ENCODE results near the gene SAMSN1. TPM values are rescaled to one million over a fixed set of nuclear protein-coding genes. Genes with fewer than 3 reads are reported as not detected.
A peak's percentile ranks its signal among the peaks of the same experiment; 100 is the strongest.

The SAMSN1 gene
- total RNA-seq, 5 donors from 2014 or later (not counting 1 experiment from before 2014, with no cell fraction given): 25.3 to 64.6 (median 45.4) TPM

DNA sequence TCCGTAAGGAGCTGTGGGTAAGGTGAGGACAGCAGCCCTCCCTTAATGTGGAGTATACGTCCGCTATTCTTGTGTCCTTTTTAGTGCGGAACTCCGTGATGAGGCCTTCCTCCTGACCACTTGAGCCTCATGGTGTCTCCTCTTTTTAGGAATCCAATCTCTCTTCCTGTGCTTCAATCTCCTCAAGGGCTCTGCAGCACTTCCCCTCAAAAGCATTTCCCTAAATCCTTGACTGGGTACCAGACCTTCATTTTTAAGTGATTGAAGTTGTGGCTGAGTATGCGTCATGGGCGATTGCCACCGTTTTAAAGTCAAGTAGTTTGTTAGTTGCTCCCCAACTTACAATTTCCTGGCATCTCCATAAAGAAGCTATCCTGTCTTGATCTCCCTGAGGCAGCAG, 62.8 kb downstream of the SAMSN1 start:
- H3K27ac Mint-ChIP-seq: peak overlapping the region; percentile 14 to 65
- DNase-seq: no peak
- WGBS (ENCODE audit: insufficient coverage): 100% methylated on average over 3 of the region's 8 CpGs
- ATAC-seq (replicated peaks in 1 of 4): no peak
- ChIA-PET CTCF (no interaction called here), POLR2A (interaction anchor here in 1 of 2 donors (0.7 kb wide), 1 partner anchor 12 kb away, joined by 3 read pairs; no protein-coding TSS in a partner anchor)
- Histone ChIP-seq H3K4me1 (ENCODE audit: control insufficient read depth in 1 of 2, extremely low read depth in 1 of 2, insufficient read depth in 2 of 2, low read length in 2 of 2) (peaks cover 4 to 6% of the 10 kb centered on the region in 2 experiments), H3K4me3 (ENCODE audit: control insufficient read depth in 1 of 2, extremely low read depth in 1 of 2, low read length in 1 of 2) (no peak overlapping the region), H3K36me3 (ENCODE audit: control insufficient read depth in 2 of 2, extremely low read depth in 1 of 2, insufficient read depth in 1 of 2, low read length in 1 of 2) (peaks cover 0 to 4% of the 10 kb centered on the region in 2 donors), H3K27ac (ENCODE audit: low read length) (no peak overlapping the region), H3K9me3 (no peaks in the 10 kb centered on the region), H3K27me3 (replicated peaks in 1 of 2; ENCODE audit: control insufficient read depth in 2 of 2, extremely low read depth in 1 of 2, insufficient read depth in 2 of 2, low read length in 1 of 2) (no peaks in the 10 kb centered on the region)
- H3K9me3 Mint-ChIP-seq: no peaks in the 10 kb centered on the region
- H3K4me3 Mint-ChIP-seq: no peak overlapping the region
- peaks cover 27% of the 10 kb centered on the region for H3K36me3 Mint-ChIP-seq
- peaks cover 20 to 40% (median 35%) of the 10 kb centered on the region in 3 donors for H3K4me1 Mint-ChIP-seq
- H3K27me3 Mint-ChIP-seq: no peaks in the 10 kb centered on the region

DNA sequence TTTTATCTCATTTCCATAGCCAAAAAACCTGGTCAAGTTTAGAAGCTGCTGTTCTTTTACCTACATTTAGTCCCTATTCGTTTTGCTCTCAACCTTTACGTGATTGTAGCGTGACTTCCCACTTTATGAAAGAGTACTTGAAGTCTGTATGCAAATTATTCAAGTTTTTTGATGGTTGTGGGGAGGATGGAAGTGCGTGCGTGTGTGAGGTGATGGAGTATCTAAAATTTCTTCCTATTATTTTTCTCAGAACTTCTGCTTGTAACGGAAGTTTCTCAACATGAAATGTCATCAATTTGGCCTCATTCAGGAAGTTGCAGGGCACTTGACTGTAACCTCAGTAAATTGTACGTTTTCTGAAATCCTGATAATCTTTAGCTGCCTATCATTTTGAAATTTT, 64.0 kb downstream of the SAMSN1 start:
- Mint-ChIP-seq H3K27ac (peak overlapping the region; percentile 71 to 78), H3K4me3 (peak overlapping the region; percentile 21 to 60 (median 43)), H3K36me3 (peaks cover 20% of the 10 kb centered on the region), H3K9me3 (no peaks in the 10 kb centered on the region), H3K27me3 (no peaks in the 10 kb centered on the region), H3K4me1 (peaks cover 20 to 30% (median 25%) of the 10 kb centered on the region in 3 donors)
- ATAC-seq (replicated peaks in 1 of 4) (peak; percentile 77 to 96 (median 84)), DNase-seq (peak in 25 of 35 experiments; percentile 0 to 66 (median 16))
- ChIA-PET POLR2A (interaction anchor here in 1 of 2 donors (0.6 kb wide), 1 partner anchor 61 kb away, joined by 3 read pairs; no protein-coding TSS in a partner anchor), CTCF (no interaction called here)
- Histone ChIP-seq H3K9me3 (no peaks in the 10 kb centered on the region), H3K4me3 (ENCODE audit: control insufficient read depth in 1 of 2, extremely low read depth in 1 of 2, low read length in 1 of 2) (no peak overlapping the region), H3K36me3 (ENCODE audit: control insufficient read depth in 2 of 2, extremely low read depth in 1 of 2, insufficient read depth in 1 of 2, low read length in 1 of 2) (no peaks in the 10 kb centered on the region), H3K27me3 (replicated peaks in 1 of 2; ENCODE audit: control insufficient read depth in 2 of 2, extremely low read depth in 1 of 2, insufficient read depth in 2 of 2, low read length in 1 of 2) (no peaks in the 10 kb centered on the region), H3K4me1 (ENCODE audit: control insufficient read depth in 1 of 2, extremely low read depth in 1 of 2, insufficient read depth in 2 of 2, low read length in 2 of 2) (peaks cover 4 to 6% of the 10 kb centered on the region in 2 experiments), H3K27ac (ENCODE audit: low read length) (peak overlapping the region; percentile 40)
- WGBS (ENCODE audit: insufficient coverage): no CpG with 5 or more reads among the region's 7 CpGs

DNA sequence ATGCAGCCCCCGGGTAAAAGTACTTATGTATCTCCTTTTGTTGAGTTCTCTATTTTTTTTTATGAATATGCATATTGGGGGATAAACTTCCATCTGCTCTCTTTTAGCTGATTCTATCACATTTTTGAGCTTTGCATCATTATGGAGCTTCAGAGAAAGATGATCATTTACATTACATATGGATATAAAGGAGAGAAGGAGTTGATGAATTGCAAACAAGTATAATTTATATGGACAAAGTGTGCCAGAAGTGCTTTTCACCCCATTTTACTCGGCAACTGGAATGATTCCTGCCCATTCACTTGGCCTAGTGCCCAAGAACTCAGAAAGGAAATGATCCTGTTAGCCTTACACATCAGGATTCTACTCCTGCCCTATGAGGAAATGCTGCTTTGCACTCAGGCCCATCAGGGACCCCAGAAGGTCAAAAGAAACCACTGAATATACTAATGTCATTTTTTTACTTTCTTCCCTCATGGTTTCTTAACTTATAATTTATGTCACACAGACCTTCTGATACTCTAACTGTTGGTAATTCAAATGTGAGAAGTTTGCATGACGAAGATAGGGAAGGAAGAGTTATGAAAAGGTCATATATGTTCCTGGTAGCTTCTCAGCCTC, 65.6 kb downstream of the SAMSN1 start:
- DNase-seq: no peak
- Histone ChIP-seq H3K27ac (ENCODE audit: low read length) (no peak overlapping the region), H3K9me3 (no peaks in the 10 kb centered on the region), H3K36me3 (ENCODE audit: control insufficient read depth in 2 of 2, extremely low read depth in 1 of 2, insufficient read depth in 1 of 2, low read length in 1 of 2) (no peaks in the 10 kb centered on the region), H3K4me1 (ENCODE audit: control insufficient read depth in 1 of 2, extremely low read depth in 1 of 2, insufficient read depth in 2 of 2, low read length in 2 of 2) (peaks cover 4 to 6% of the 10 kb centered on the region in 2 experiments), H3K27me3 (replicated peaks in 1 of 2; ENCODE audit: control insufficient read depth in 2 of 2, extremely low read depth in 1 of 2, insufficient read depth in 2 of 2, low read length in 1 of 2) (no peaks in the 10 kb centered on the region), H3K4me3 (ENCODE audit: control insufficient read depth in 1 of 2, extremely low read depth in 1 of 2, low read length in 1 of 2) (no peak overlapping the region)
- Mint-ChIP-seq H3K9me3 (no peaks in the 10 kb centered on the region), H3K36me3 (peaks cover 17% of the 10 kb centered on the region), H3K27ac (no peak overlapping the region), H3K4me3 (no peak overlapping the region), H3K4me1 (peaks cover 20 to 26% (median 23%) of the 10 kb centered on the region in 3 donors), H3K27me3 (no peaks in the 10 kb centered on the region)
- 100% methylated on average over 1 of the region's 3 CpGs for WGBS (ENCODE audit: insufficient coverage)
- ChIA-PET POLR2A (interaction anchor here in 1 of 2 donors (0.6 kb wide), 1 partner anchor 9 kb away, joined by 3 read pairs; no protein-coding TSS in a partner anchor), CTCF (interaction anchor here (0.5 to 1.6 kb wide), 2 partner anchors 9 to 894 kb away, joined by 4 read pairs; no protein-coding TSS in a partner anchor)
- ATAC-seq (replicated peaks in 1 of 4): no peak

DNA sequence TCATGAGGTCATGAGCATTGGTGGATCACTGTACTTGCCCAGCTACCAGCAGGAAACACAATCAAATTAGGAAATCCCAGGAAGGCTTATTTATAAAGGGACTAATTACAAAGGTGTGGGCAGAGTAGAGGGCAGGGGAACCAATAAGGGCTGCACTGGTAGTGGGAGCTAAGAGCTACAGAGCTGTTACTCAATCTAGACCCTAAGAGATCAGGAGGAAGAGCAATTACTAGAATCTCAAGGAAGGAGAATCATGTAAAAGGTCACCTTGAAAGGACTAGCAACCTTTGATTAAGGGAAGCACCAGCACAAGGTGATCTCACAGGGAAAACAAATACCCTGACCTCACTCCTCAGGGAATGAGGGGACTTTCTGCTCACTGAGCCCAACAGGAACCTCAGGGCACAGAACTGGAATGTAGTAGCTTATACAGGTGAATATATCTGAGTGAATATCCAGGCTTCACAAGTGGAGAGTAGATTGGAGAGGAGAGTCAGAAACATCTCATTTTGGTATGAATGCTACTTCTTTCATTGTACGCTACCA, 66.8 kb downstream of the SAMSN1 start:
- no CpG with 5 or more reads among the region's 1 CpG for WGBS (ENCODE audit: insufficient coverage)
- CTCF ChIA-PET: interaction anchor here in 1 of 2 donors (0.6 to 1.6 kb wide), 3 partner anchors 8 to 1007 kb away, joined by 3 to 4 read pairs (median 3); no protein-coding TSS in a partner anchor
- Mint-ChIP-seq H3K4me1 (peaks cover 16 to 24% (median 21%) of the 10 kb centered on the region in 3 donors), H3K27ac (peak overlapping the region in 1 of 2 donors; percentile 58), H3K36me3 (peaks cover 11% of the 10 kb centered on the region), H3K4me3 (no peak overlapping the region), H3K27me3 (no peaks in the 10 kb centered on the region), H3K9me3 (no peaks in the 10 kb centered on the region)
- no peak for DNase-seq
- Histone ChIP-seq H3K4me3 (ENCODE audit: control insufficient read depth in 1 of 2, extremely low read depth in 1 of 2, low read length in 1 of 2) (no peak overlapping the region), H3K36me3 (ENCODE audit: control insufficient read depth in 2 of 2, extremely low read depth in 1 of 2, insufficient read depth in 1 of 2, low read length in 1 of 2) (no peaks in the 10 kb centered on the region), H3K9me3 (no peaks in the 10 kb centered on the region), H3K27me3 (replicated peaks in 1 of 2; ENCODE audit: control insufficient read depth in 2 of 2, extremely low read depth in 1 of 2, insufficient read depth in 2 of 2, low read length in 1 of 2) (no peaks in the 10 kb centered on the region), H3K27ac (ENCODE audit: low read length) (no peak overlapping the region), H3K4me1 (ENCODE audit: control insufficient read depth in 1 of 2, extremely low read depth in 1 of 2, insufficient read depth in 2 of 2, low read length in 2 of 2) (peaks cover 4 to 6% of the 10 kb centered on the region in 2 experiments)
- ATAC-seq (replicated peaks in 1 of 4): no peak
- POLR2A ChIA-PET: no interaction called here

DNA sequence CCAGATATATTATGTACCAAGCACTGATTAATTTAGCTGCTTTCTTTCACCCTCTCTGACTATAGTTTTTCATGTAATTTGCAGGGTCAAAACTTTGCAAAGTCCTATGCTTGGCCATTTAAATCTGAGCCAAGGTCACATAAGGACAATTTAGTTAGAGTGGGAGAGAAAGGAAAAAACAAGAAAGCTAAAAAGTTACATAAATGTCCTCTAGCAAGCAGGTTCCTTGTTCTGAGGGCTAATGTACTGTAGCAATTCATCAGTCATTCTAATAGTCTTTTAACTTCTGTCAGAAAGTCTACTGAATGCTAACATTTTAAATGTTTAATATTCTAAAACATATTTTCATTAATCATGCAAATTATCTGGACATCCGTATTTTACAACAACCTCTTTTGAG, 68.3 kb downstream of the SAMSN1 start:
- DNase-seq (no peak), ATAC-seq (replicated peaks in 1 of 4) (no peak)
- no CpG with 5 or more reads among the region's 1 CpG for WGBS (ENCODE audit: insufficient coverage)
- POLR2A ChIA-PET: interaction anchor here in 1 of 2 donors (0.7 kb wide), 1 partner anchor 1335 kb away, joined by 4 read pairs; no protein-coding TSS in a partner anchor
- peaks cover 11 to 14% (median 13%) of the 10 kb centered on the region in 3 donors for H3K4me1 Mint-ChIP-seq
- no peaks in the 10 kb centered on the region for H3K9me3 Mint-ChIP-seq
- H3K4me3 Mint-ChIP-seq: no peak overlapping the region
- no peaks in the 10 kb centered on the region for H3K27me3 ChIP-seq (replicated peaks in 1 of 2; ENCODE audit: control insufficient read depth in 2 of 2, extremely low read depth in 1 of 2, insufficient read depth in 2 of 2, low read length in 1 of 2)
- no peaks in the 10 kb centered on the region for H3K36me3 ChIP-seq (ENCODE audit: control insufficient read depth in 2 of 2, extremely low read depth in 1 of 2, insufficient read depth in 1 of 2, low read length in 1 of 2)
- no peak overlapping the region for H3K27ac Mint-ChIP-seq
- H3K4me1 ChIP-seq (ENCODE audit: control insufficient read depth in 1 of 2, extremely low read depth in 1 of 2, insufficient read depth in 2 of 2, low read length in 2 of 2): peaks cover 4 to 6% of the 10 kb centered on the region in 2 experiments
- CTCF ChIA-PET: no interaction called here
- no peak overlapping the region for H3K27ac ChIP-seq (ENCODE audit: low read length)
- H3K4me3 ChIP-seq (ENCODE audit: control insufficient read depth in 1 of 2, extremely low read depth in 1 of 2, low read length in 1 of 2): no peak overlapping the region
- H3K27me3 Mint-ChIP-seq: no peaks in the 10 kb centered on the region
- no peaks in the 10 kb centered on the region for H3K9me3 ChIP-seq
- H3K36me3 Mint-ChIP-seq: no peaks in the 10 kb centered on the region

DNA sequence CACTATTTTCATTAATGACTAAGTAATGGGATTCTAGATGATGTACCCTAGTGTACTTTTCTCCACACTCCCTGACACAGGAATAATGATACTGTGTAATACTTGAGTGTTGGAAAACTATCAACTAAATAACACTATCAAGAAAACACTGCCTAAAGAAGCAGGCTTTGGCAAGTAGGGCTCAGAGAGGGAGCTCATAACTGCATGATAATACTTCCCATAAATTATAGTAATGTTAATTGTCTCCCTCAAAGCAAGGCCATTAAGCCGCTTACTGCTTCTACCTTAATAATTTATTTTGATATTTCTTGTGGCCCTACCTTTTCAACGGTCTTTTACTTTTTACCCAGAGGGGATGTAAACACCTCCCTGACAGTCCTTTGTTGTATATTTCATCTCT, 69.0 kb downstream of the SAMSN1 start:
- H3K27ac ChIP-seq (ENCODE audit: low read length): no peak overlapping the region

More for the DNA sequence above, 69.0 kb downstream of the SAMSN1 start:
- no peaks in the 10 kb centered on the region for H3K36me3 Mint-ChIP-seq
- POLR2A ChIA-PET: interaction anchor here in 1 of 2 donors (0.7 kb wide), 1 partner anchor 1336 kb away, joined by 4 read pairs; no protein-coding TSS in a partner anchor
- DNase-seq (no peak), ATAC-seq (replicated peaks in 1 of 4) (no peak)
- H3K4me1 Mint-ChIP-seq: peaks cover 7 to 9% (median 8%) of the 10 kb centered on the region in 3 donors
- H3K4me3 ChIP-seq (ENCODE audit: control insufficient read depth in 1 of 2, extremely low read depth in 1 of 2, low read length in 1 of 2): no peak overlapping the region
- H3K27ac Mint-ChIP-seq: no peak overlapping the region
- CTCF ChIA-PET: no interaction called here
- H3K9me3 ChIP-seq: no peaks in the 10 kb centered on the region
- no peaks in the 10 kb centered on the region for H3K9me3 Mint-ChIP-seq
- H3K4me1 ChIP-seq (ENCODE audit: control insufficient read depth in 1 of 2, extremely low read depth in 1 of 2, insufficient read depth in 2 of 2, low read length in 2 of 2): peaks cover 4% of the 10 kb centered on the region in 2 experiments
- no peak overlapping the region for H3K4me3 Mint-ChIP-seq
- no peaks in the 10 kb centered on the region for H3K27me3 ChIP-seq (replicated peaks in 1 of 2; ENCODE audit: control insufficient read depth in 2 of 2, extremely low read depth in 1 of 2, insufficient read depth in 2 of 2, low read length in 1 of 2)
- H3K27me3 Mint-ChIP-seq: no peaks in the 10 kb centered on the region
- no peaks in the 10 kb centered on the region for H3K36me3 ChIP-seq (ENCODE audit: control insufficient read depth in 2 of 2, extremely low read depth in 1 of 2, insufficient read depth in 1 of 2, low read length in 1 of 2)
- WGBS (ENCODE audit: insufficient coverage): no CpG with 5 or more reads among the region's 2 CpGs

Data from T-cell (primary cell).